Effector memory CD8-positive, alpha-beta T cell (primary cell): ENCODE data around the gene ETS1.

Experiments used
- ATAC-seq: fragments of 150-1000 bp; cut with Tn5 transposase; replicated peaks from 2 replicates; pipeline ENCODE4 v1.10.0; 2021; ENCODE audit warnings: mild to moderate bottlenecking, moderate library complexity
- DNase-seq, 3 experiments: peaks; one replicate each; pipeline ENCODE4 v3.0.0; 2021
- H3K27ac Mint-ChIP-seq, 2 donors: one replicate each; pipeline ENCODE4 v1.8.0; 2022; ENCODE audit warnings: mild to moderate bottlenecking in 2 of 2, mixed read lengths in 2 of 2, moderate library complexity in 2 of 2
- H3K27me3 Mint-ChIP-seq, 2 donors: one replicate each; pipeline ENCODE4 v1.8.0; 2022; ENCODE audit warnings: mixed read lengths in 2 of 2
- H3K36me3 Mint-ChIP-seq: one replicate; pipeline ENCODE4 v1.8.0; 2022; ENCODE audit warnings: mild to moderate bottlenecking, moderate library complexity, mixed read lengths; ENCODE audit not compliant: insufficient read depth
- H3K4me1 Mint-ChIP-seq, 2 donors: one replicate each; pipeline ENCODE4 v1.8.0; 2022; ENCODE audit warnings: low read depth in 2 of 2, mixed read lengths in 2 of 2
- H3K4me3 Mint-ChIP-seq, 2 donors: one replicate each; pipeline ENCODE4 v1.8.0; 2022; ENCODE audit warnings: mild to moderate bottlenecking in 2 of 2, mixed read lengths in 2 of 2, moderate library complexity in 2 of 2
- H3K9me3 Mint-ChIP-seq, 2 donors: one replicate each; pipeline ENCODE4 v1.8.0; 2022; ENCODE audit warnings: mixed read lengths in 2 of 2

Gene ETS1

DNA sequence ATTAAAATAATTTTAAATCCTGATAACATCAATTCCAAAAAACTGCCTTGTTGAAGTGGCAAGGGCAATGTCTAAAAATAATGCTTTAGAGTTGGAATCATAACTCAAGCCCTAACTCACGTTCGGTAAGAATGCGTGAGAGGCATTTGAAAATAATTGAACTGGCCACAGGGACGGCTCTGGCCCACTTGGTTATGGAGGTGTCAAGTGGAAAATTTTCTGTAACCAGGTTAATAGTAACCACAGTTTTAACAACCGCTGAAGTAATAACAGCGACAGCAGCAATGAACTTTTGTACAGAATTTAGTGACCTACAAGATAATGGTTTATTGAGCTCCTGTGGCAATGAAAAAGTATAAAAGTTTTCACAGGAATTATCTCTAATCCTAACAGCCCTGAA is 79.4 kb downstream of the ETS1 start:
- H3K36me3 Mint-ChIP-seq, result peaks cover 94% of the 10 kb centered on the region
- peak; percentile 31 for ATAC-seq

DNA sequence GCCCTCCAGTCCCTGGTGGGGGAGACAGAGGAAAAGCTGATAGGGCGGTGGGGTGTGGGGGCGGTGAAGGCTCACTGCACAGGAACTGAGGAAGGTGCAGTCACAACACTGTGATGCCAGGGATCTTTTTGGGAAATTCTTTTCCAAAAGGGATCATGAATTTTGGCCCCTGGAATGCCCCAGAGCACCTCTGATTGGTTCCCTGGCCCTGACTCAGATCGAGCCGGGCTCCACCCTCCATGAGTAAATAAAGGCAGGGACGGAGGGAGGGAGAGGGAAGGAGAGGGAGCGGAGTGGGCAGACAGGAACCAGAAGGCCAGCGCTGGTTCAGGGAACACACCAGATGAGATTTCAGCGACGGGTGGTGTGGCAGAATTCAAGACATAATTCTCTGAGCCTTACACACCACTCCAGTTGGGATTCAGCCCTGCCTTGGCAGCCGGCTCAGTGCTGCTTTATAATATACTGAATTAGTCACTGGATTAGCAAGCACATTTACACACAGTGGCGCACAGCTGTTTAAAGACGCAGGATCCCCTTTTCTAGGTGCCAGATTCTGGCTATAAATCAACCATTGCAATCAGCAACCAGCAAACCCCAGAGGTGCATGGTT is 80.3 kb downstream of the ETS1 start:
- peaks cover 92% of the 10 kb centered on the region for H3K36me3 Mint-ChIP-seq
- peak overlapping the region; percentile 97 for H3K27ac Mint-ChIP-seq
- ATAC-seq (peak; percentile 36), DNase-seq (no peak)
- H3K27me3 Mint-ChIP-seq, result no peaks in the 10 kb centered on the region
- H3K4me3 Mint-ChIP-seq, result peak overlapping the region; percentile 96
- H3K9me3 Mint-ChIP-seq, result no peaks in the 10 kb centered on the region
- peaks cover 82 to 98% of the 10 kb centered on the region in 2 donors for H3K4me1 Mint-ChIP-seq

More for the DNA sequence above, 79.4 kb downstream of the ETS1 start:
- H3K4me1 Mint-ChIP-seq, result peaks cover 82 to 98% of the 10 kb centered on the region in 2 donors
- no peak for DNase-seq
- peak overlapping the region; percentile 96 for H3K4me3 Mint-ChIP-seq
- no peaks in the 10 kb centered on the region for H3K27me3 Mint-ChIP-seq
- H3K27ac Mint-ChIP-seq, result peak overlapping the region; percentile 97
- H3K9me3 Mint-ChIP-seq, result no peaks in the 10 kb centered on the region

DNA sequence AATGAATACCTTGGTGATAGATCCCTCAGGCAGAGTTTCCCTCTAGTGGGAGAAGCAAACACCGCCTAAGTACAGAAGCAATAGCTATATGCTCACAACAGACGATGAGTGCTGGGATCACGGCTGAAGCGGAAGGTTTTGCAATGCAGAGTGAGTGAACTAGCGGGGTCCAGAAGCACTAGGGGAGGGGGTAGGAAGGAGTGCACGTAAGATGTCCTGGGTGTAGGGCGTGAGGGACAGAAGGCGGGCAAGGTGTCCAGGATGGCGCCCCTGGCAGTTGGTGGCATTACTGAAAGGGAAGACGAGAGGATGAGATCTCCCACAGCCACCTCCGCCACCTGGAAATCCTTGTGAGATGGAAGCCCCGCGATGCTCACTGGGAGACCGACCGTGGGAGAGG is 81.0 kb downstream of the ETS1 start:
- DNase-seq, result no peak
- H3K27ac Mint-ChIP-seq, result peak overlapping the region; percentile 97
- no peaks in the 10 kb centered on the region for H3K27me3 Mint-ChIP-seq
- no peaks in the 10 kb centered on the region for H3K9me3 Mint-ChIP-seq
- peak overlapping the region; percentile 96 for H3K4me3 Mint-ChIP-seq
- ATAC-seq, result no peak
- peaks cover 84 to 99% of the 10 kb centered on the region in 2 donors for H3K4me1 Mint-ChIP-seq
- H3K36me3 Mint-ChIP-seq, result peaks cover 91% of the 10 kb centered on the region

DNA sequence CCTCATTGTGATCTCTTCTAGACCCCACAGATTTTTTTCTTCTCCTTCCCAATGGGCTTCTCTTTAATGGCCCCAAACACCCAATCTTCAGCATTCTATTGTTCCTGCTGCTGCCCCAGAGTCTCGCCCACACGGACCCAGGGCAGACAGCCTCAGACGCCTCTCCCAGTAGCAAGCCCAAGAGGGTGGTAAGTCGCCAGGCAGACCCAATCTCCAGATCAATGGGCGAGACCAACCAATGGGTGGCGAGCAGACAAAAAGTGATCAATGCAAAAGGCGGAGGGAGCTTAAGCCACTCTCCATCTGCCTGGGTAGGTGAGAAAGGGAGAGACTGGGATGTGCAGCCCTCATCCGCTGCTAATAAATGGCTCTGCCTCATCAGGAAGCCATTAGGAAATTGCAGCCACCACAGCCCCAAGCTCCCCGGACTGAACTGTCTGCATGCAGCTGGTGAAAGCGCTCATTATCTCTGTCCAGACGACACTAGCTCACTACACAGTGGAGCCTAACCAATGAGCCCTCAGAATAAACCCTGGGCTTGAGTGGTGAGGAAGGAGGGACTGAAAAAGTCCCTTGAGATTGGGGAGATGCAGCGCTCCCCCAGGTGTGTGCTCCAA is 81.8 kb downstream of the ETS1 start:
- Mint-ChIP-seq H3K36me3 (peaks cover 94% of the 10 kb centered on the region), H3K27me3 (no peaks in the 10 kb centered on the region)

DNA sequence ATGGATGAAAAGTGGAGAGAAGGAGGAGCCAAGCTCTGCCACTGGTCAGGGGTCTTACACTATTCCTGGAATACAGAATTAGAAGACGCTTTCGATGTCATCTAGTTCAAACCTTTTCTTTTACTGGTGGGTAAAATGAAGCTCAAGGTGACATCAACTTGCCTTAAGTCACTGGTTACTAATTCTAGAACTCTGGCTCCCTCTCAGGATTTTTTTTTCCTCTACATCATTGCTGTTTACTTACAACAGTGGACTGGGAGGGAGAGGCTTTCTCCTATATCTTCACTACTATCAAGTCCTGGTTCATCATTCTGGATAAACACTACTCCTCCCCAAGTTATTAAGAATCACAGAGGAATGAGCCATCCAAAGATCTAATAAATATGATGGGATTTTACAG is 82.9 kb downstream of the ETS1 start:
- Mint-ChIP-seq H3K27ac (peak overlapping the region; percentile 97), H3K4me1 (peaks cover 88 to 98% of the 10 kb centered on the region in 2 donors), H3K9me3 (no peaks in the 10 kb centered on the region), H3K4me3 (peak overlapping the region; percentile 96), H3K27me3 (no peaks in the 10 kb centered on the region), H3K36me3 (peaks cover 92% of the 10 kb centered on the region)
- ATAC-seq (no peak), DNase-seq (no peak)

More for the DNA sequence above, 81.8 kb downstream of the ETS1 start:
- peak; percentile 15 for ATAC-seq
- no peak for DNase-seq
- H3K4me1 Mint-ChIP-seq, result peaks cover 89 to 99% of the 10 kb centered on the region in 2 donors
- peak overlapping the region; percentile 96 for H3K4me3 Mint-ChIP-seq
- no peaks in the 10 kb centered on the region for H3K9me3 Mint-ChIP-seq
- peak overlapping the region; percentile 97 for H3K27ac Mint-ChIP-seq

DNA sequence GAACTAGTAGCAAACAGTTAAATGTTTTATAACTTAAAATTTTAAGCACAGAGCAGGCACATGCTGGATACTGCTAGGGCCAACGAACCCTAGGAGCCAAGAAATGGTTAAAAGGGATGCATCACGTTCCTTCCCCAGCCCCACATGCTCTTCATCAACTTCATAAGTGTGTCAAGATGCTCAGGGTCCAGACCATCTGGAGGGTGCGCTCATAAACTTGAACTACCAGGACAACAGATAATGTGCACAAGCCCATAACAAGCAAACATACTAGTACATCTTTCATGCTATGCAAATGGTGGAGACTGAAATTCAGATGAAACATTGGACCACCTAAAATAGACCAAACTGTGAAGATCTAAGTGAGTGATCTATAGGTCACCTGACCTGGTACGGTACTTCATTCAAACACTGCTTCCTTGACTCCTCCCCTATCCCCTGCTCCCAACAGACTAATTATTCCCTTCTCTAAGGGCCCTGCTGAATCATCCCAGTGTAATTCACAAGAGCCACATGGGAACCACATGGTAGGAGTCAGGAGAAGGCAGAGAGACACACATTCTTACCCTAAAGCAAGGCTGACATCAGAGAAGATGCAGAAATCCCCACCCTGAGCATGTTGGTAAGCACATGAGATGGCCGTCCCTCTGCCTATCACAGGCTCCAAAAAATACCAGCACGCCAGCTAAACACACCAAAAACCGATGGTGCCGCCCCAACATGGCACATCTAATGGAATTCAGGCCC is 83.9 kb downstream of the ETS1 start:
- peak in 1 of 3 experiments; percentile 43 for DNase-seq
- peak; percentile 67 for ATAC-seq
- H3K4me1 Mint-ChIP-seq, result peaks cover 90 to 98% of the 10 kb centered on the region in 2 donors
- H3K9me3 Mint-ChIP-seq, result no peaks in the 10 kb centered on the region
- peak overlapping the region; percentile 97 for H3K27ac Mint-ChIP-seq
- peaks cover 92% of the 10 kb centered on the region for H3K36me3 Mint-ChIP-seq
- H3K4me3 Mint-ChIP-seq, result peak overlapping the region; percentile 96
- no peaks in the 10 kb centered on the region for H3K27me3 Mint-ChIP-seq

DNA sequence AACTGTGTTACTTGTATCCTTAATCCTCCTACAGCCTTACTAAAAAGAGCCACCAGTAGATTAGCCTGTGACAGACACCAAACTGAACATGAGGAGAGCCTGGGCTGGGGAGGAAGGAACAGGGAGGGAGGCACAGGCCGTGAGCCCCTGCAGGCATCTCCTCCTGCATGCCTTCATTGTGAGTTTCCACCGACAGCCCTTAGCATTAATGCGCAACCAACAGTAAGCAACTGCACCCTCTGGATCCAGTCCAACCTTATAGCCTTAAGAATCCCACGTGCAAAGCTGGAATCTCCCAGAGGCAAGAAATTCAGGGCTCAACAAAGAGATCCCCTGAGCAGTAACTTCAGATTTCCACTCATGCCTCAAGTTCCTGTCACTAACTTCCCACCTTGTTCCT is 84.6 kb downstream of the ETS1 start:
- peaks cover 92% of the 10 kb centered on the region for H3K36me3 Mint-ChIP-seq
- H3K27me3 Mint-ChIP-seq, result no peaks in the 10 kb centered on the region
- DNase-seq, result no peak
- H3K9me3 Mint-ChIP-seq, result no peaks in the 10 kb centered on the region
- H3K4me3 Mint-ChIP-seq, result peak overlapping the region; percentile 96
- peaks cover 90 to 96% of the 10 kb centered on the region in 2 donors for H3K4me1 Mint-ChIP-seq
- H3K27ac Mint-ChIP-seq, result peak overlapping the region; percentile 97
- ATAC-seq, result no peak

DNA sequence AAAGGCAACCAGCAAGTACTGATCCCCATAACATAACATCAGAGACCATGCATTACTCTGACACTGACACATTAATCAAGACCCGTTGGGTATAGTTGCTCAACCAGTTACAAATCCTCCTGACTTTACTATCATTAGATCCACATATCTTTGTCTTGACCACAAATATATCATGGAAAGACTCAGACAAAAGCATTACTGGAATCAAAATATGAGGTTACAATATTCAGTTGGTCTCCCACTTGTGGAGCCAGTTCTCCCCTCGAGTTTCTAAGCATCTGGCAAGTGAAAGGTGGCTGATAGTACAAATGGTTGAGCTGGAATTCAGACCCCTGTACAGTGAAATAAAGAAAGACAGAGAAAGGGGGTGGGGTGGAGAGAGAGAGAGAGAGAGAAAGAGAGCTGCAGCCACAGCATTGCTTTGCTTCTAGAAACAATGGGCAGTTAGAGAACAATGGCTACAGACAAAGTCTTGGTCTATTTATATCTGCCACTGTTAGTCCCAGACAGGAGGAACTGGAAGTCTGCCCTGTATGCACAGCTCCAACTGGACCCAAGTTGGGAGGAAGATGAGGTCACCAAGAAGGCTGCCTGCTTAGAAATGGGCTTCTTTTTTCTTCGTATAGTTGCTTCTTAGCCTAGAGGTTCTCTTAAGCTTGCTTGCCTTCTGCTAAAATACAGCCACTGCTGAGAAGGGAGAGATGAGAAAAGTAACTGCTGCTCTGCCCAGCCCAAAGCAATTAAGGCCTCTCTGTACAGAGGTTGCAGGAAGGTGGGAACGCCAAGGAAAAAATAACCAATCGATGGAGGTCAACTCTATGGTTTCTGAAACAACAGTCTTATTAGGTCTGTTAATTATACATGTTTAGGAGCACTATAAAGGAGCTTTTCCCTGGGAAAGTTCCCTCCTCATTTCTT is 85.5 kb downstream of the ETS1 start:
- Mint-ChIP-seq H3K27ac (peak overlapping the region; percentile 97), H3K27me3 (no peaks in the 10 kb centered on the region), H3K36me3 (peaks cover 92% of the 10 kb centered on the region), H3K4me1 (peaks cover 92 to 95% of the 10 kb centered on the region in 2 donors), H3K9me3 (no peaks in the 10 kb centered on the region), H3K4me3 (peak overlapping the region; percentile 96)
- no peak for ATAC-seq
- DNase-seq, result no peak

DNA sequence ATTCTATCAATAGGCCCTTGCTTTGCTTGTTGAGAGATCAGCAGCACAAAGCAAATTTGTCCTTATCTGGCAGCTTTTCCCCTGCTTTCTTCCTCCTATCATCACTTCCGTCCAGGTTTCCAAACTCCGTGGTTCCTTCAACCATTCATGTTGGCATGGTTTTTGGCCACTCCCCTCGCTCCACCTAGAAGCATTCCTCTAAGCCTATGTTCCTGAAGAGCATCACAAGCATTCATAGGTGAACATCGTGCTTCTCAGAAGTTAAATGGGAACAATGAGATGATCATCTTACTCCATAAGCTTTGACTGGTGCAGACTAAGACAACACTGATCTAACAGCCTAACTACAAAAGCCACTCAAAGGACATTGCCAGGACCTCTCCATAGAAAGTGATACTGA is 86.3 kb downstream of the ETS1 start:
- H3K27me3 Mint-ChIP-seq, result no peaks in the 10 kb centered on the region
- H3K4me3 Mint-ChIP-seq, result peak overlapping the region; percentile 96
- ATAC-seq, result no peak
- H3K9me3 Mint-ChIP-seq, result no peaks in the 10 kb centered on the region
- peaks cover 92 to 95% of the 10 kb centered on the region in 2 donors for H3K4me1 Mint-ChIP-seq
- no peak for DNase-seq
- H3K27ac Mint-ChIP-seq, result peak overlapping the region; percentile 97
- peaks cover 90% of the 10 kb centered on the region for H3K36me3 Mint-ChIP-seq

DNA sequence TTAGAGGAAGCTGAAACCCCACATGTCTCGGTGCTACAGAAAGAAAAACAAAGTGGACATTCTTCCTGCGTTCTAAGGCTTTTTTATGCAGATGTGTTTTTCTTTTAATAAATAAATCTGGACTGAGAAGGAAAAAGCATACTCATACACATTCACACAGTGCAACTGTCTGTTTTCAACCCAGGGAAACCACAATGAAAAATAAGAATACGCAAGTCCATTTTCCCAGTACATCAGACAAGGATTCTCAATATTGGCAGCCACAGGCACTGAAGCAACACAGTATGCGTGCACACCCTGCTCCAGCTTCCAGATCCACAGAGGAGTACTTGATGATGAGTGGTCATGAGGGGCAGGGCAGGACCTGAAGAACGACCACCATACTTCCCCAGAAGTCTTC is 86.9 kb downstream of the ETS1 start:
- Mint-ChIP-seq H3K27ac (peak overlapping the region; percentile 97), H3K4me3 (peak overlapping the region; percentile 96), H3K27me3 (no peaks in the 10 kb centered on the region), H3K9me3 (no peaks in the 10 kb centered on the region), H3K36me3 (peaks cover 90% of the 10 kb centered on the region), H3K4me1 (peaks cover 90 to 95% of the 10 kb centered on the region in 2 donors)
- DNase-seq, result no peak
- no peak for ATAC-seq

DNA sequence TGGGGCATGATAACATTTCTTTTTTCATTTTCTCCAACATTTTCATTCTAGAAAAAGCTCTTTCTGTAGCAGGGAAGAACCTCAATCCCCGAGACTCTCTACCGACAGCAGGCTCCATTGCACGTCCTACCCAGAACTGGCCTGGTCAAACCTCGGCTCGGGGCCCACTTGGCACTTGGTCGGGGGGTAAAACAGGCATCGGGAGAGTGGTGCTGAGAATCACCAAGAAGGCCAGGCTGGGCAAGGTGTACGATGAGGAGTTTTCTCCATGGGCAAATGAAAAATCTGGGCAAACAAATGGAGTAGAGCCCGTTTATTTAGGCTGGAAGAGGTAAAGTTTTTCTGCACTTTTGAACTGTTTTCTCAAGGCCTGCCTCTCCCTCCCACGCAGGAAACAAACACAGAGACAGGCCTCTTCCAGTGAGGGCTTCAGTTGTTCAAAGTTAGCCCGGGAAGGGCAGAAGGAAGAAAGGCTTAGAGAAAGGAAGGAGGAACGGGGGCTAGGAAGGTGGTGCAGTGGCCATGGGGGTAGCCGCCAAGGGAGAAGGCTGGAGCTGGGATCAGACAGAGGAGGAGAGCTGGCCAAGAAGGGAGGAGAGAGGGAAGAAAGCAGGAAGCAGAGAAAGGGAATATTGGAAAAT is 87.6 kb downstream of the ETS1 start:
- Mint-ChIP-seq H3K36me3 (peaks cover 88% of the 10 kb centered on the region), H3K27ac (peak overlapping the region; percentile 97), H3K27me3 (no peaks in the 10 kb centered on the region), H3K4me3 (peak overlapping the region; percentile 96), H3K9me3 (no peaks in the 10 kb centered on the region), H3K4me1 (peaks cover 86 to 95% of the 10 kb centered on the region in 2 donors)
- no peak for ATAC-seq
- DNase-seq, result no peak

DNA sequence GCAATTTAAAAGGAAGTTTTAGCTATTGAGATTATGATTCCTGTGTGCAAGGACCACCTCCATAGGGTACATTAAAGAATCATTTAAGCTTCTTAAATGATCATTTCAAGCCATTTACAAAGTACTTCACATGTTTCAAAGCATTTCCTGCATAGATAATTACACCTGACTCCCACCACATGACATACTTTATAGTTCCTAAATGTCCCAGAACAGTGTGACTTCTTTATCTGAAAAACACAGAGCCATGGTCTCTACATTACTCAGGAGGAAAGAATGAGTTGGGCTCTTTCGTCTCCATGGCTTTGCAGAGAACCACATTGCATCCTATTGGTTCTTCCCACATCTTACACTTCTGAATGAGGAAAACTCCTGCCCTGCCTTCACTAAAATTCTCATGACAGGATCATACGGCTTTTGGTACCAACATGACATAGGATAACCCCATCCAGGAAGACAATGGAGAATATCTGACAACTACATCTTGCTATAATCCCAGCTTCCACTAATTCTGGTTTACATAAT is 88.6 kb downstream of the ETS1 start:
- DNase-seq, result no peak
- peak overlapping the region; percentile 97 for H3K27ac Mint-ChIP-seq
- no peaks in the 10 kb centered on the region for H3K9me3 Mint-ChIP-seq
- peaks cover 89% of the 10 kb centered on the region for H3K36me3 Mint-ChIP-seq
- no peaks in the 10 kb centered on the region for H3K27me3 Mint-ChIP-seq
- peak; percentile 12 for ATAC-seq
- peaks cover 82 to 95% of the 10 kb centered on the region in 2 donors for H3K4me1 Mint-ChIP-seq
- H3K4me3 Mint-ChIP-seq, result peak overlapping the region; percentile 96
